DND-41 (cell line): Measurements from ENCODE around the gene SPTLC1.
"Not testable (repeated sequence)": the region's sequence is repeated elsewhere in the genome, so short reads cannot be mapped to it uniquely, and the experiment has no call there.

ENCODE experiments used
- ATAC-seq: fragments of 200-7000 bp; cut with Tn5 transposase; 3 replicates; pipeline ENCODE4 v1.9.1; 2021; ENCODE audit warnings: low read depth; ENCODE audit not compliant: insufficient read depth
- DNase-seq: peaks from one replicate; pipeline ENCODE4 v3.0.0-alpha.2; 2020
- H2AFZ ChIP-seq: 2 replicates; pipeline ENCODE4 v1.6.0; 2012; ENCODE audit warnings: low read depth, low read length
- H3K27ac ChIP-seq: 2 replicates; pipeline ENCODE4 v1.5.1; 2012; ENCODE audit warnings: low read length, inconsistent platforms
- H3K27me3 ChIP-seq: fragments of 200-600 bp; sonication (generic); 2 replicates; pipeline ENCODE4 v1.6.0; 2012; ENCODE audit warnings: low read length, mild to moderate bottlenecking, inconsistent platforms; ENCODE audit not compliant: insufficient read depth, poor library complexity
- H3K36me3 ChIP-seq: 2 replicates; pipeline ENCODE4 v1.5.1; 2012; ENCODE audit warnings: low read length, inconsistent platforms; ENCODE audit not compliant: insufficient read depth
- H3K4me1 ChIP-seq: 2 replicates; pipeline ENCODE4 v1.5.1; 2012; ENCODE audit warnings: mild to moderate bottlenecking, low read length; ENCODE audit not compliant: insufficient read depth
- H3K4me2 ChIP-seq: 2 replicates; pipeline ENCODE4 v1.6.0; 2012; ENCODE audit warnings: mild to moderate bottlenecking, moderate library complexity, low read length, inconsistent platforms; ENCODE audit not compliant: insufficient read depth
- H3K4me3 ChIP-seq, 2 experiments: fragments of 200-600 bp in 1 of 2; shearing (Covaris generic) in 1 of 2; 2 replicates each; pipeline ENCODE4 v1.5.1; 2012 to 2016; ENCODE audit warnings: inconsistent platforms in 2 of 2, low read length in 2 of 2, mild to moderate bottlenecking in 2 of 2, low read depth in 1 of 2, moderate library complexity in 1 of 2
- H3K79me2 ChIP-seq: 2 replicates; pipeline ENCODE4 v1.6.0; 2012; ENCODE audit warnings: low read length, inconsistent platforms; ENCODE audit not compliant: insufficient read depth
- H3K9ac ChIP-seq: 2 replicates; pipeline ENCODE4 v1.6.0; 2012; ENCODE audit warnings: low read depth, mild to moderate bottlenecking, inconsistent platforms, low read length, moderate library complexity
- H3K9me3 ChIP-seq: 2 replicates; pipeline ENCODE4 v1.5.1; 2012; ENCODE audit warnings: low read length, moderate library complexity, mild to moderate bottlenecking, inconsistent platforms; ENCODE audit not compliant: insufficient read depth, severe bottlenecking
- H4K20me1 ChIP-seq: 2 replicates; pipeline ENCODE4 v1.6.0; 2012; ENCODE audit warnings: low read length; ENCODE audit not compliant: insufficient read depth
- EZH2 ChIP-seq: IDR thresholded peaks from 3 replicates; pipeline ENCODE4 v1.6.1; 2012; ENCODE audit warnings: borderline replicate concordance, low read depth, mild to moderate bottlenecking, moderate library complexity, low read length, inconsistent platforms; ENCODE audit not compliant: severe bottlenecking
- TF ChIP-seq, protein P1 (sequence below): IDR thresholded peaks from 2 replicates; pipeline ENCODE4 v1.5.1; 2012; ENCODE audit warnings: borderline replicate concordance, low read length, moderate library complexity, mild to moderate bottlenecking; ENCODE audit not compliant: poor library complexity, severe bottlenecking; ENCODE audit errors: extremely low read depth

Gene SPTLC1

GRCh38 chr9:92140074-92140753 is 25.0 kb upstream of the SPTLC1 start:
- DNase-seq, result peak; percentile 60
- no peak overlapping the region for H3K9ac ChIP-seq
- no peaks in the 10 kb centered on the region for H3K27me3 ChIP-seq
- no peaks in the 10 kb centered on the region for H4K20me1 ChIP-seq
- no peaks in the 10 kb centered on the region for H3K9me3 ChIP-seq
- no peak overlapping the region; the same call in 1 of the 2 replicates for H2AFZ ChIP-seq
- H3K36me3 ChIP-seq, result no peaks in the 10 kb centered on the region
- no peak overlapping the region for H3K27ac ChIP-seq
- peak; percentile 64 for ATAC-seq
- peaks cover 10% of the 10 kb centered on the region for H3K4me1 ChIP-seq
- H3K4me2 ChIP-seq, result 0 out of 2 replicates have a peak overlapping the region, but pooled peaks have one; percentile 11
- H3K4me3 ChIP-seq, result no peak overlapping the region
- TF ChIP-seq, protein P1, sequence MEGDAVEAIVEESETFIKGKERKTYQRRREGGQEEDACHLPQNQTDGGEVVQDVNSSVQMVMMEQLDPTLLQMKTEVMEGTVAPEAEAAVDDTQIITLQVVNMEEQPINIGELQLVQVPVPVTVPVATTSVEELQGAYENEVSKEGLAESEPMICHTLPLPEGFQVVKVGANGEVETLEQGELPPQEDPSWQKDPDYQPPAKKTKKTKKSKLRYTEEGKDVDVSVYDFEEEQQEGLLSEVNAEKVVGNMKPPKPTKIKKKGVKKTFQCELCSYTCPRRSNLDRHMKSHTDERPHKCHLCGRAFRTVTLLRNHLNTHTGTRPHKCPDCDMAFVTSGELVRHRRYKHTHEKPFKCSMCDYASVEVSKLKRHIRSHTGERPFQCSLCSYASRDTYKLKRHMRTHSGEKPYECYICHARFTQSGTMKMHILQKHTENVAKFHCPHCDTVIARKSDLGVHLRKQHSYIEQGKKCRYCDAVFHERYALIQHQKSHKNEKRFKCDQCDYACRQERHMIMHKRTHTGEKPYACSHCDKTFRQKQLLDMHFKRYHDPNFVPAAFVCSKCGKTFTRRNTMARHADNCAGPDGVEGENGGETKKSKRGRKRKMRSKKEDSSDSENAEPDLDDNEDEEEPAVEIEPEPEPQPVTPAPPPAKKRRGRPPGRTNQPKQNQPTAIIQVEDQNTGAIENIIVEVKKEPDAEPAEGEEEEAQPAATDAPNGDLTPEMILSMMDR, result peak; percentile 88
- no peak for TF ChIP-seq EZH2
- H3K79me2 ChIP-seq, result no peaks in the 10 kb centered on the region

DNA sequence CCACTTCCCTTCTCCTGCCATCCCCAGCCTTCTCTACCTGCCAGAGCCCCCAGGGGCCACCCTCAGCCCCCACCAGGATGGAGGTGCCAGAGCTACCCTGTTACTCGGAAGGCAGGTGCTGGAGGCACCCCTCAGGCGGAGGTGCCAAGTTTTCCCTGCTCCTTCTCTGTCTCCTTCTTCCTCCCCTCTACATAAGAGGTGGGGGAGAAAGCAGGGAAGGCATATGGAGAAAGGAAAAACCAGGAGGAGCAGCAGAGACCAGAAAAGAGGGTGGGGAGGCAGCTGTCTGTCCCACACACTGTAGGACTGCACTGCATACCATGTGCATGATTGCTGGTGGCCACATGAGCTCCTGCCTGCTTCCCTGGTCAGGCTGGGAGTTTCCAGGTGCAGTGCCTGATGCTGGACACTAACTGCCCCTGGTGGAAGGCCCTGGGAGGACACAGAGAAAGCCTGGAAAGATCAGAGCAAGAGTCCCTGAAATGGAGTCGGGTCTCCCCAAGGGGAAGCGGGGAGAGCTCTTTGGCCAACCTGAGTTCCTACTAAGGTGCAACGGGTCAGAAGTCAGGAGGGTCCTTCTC is 23.8 kb upstream of the SPTLC1 start:
- not testable (repeated sequence) for H3K9ac ChIP-seq, H3K27me3 ChIP-seq, ATAC-seq, H2AFZ ChIP-seq, DNase-seq, H3K27ac ChIP-seq, H3K4me3 ChIP-seq, H3K4me2 ChIP-seq, H4K20me1 ChIP-seq, H3K9me3 ChIP-seq, H3K36me3 ChIP-seq, H3K79me2 ChIP-seq
- H3K4me1 ChIP-seq, result peaks cover 11% of the 10 kb centered on the region

DNA sequence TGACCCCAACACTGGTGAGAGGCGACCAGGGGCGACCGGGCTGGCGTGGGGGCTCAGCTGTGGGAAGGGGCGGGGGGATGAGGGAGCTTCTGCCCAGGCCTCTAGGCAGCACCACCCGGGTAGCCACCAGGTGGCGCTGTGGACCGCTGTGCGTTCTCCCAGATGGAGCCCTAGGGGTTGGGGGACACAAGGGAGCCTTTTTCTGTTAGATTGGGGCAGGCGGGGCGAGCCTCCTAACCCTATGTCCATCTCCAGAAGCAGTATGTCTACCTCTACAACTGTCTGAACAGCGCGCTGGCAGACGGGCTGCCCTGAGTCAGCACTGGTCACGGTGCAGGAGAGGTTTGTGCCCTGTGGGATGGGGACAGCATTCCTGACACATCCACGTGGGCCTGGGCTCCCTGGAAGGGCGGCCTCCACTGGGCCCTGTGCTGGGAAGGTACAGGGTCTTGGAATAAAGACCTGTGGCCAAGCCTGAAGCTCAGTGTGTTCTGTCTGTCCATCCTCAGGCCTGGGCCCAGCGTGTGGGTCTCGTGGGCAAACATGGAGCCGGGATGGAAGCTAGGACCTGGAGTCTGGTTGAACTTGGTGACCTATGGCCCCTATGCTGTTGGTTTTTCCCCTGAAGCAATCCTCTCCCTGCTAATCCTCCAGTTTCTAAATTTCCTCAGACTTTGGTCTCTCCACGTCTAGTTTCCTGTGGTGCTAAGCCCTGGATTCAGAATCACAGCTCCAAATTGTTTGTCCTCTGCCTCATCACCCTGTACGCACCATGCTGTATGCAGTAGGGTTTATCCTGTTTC is 23.1 kb upstream of the SPTLC1 start:
- Histone ChIP-seq H2AFZ (no peak overlapping the region; the same call in 1 of the 2 replicates), H3K4me3 (no peak overlapping the region), H3K4me1 (peaks cover 16% of the 10 kb centered on the region), H3K79me2 (no peaks in the 10 kb centered on the region), H3K27me3 (no peaks in the 10 kb centered on the region), H4K20me1 (no peaks in the 10 kb centered on the region), H3K36me3 (no peaks in the 10 kb centered on the region), H3K27ac (no peak overlapping the region), H3K9me3 (no peaks in the 10 kb centered on the region), H3K4me2 (peak overlapping the region; percentile 47; the same call in 1 of the 2 replicates), H3K9ac (no peak overlapping the region)
- DNase-seq (peak; percentile 77), ATAC-seq (peak; percentile 87)
- no peak for TF ChIP-seq EZH2
- TF ChIP-seq, protein P1, result peak; percentile 74
